Stimulated activated CD4-positive, alpha-beta T cell treated with anti-CD3 and anti-CD28 coated beads, Interleukin-12 subunit alpha, Interleukin-12 subunit beta, amount 100 ng/mL, for 4 hours (primary cell): ENCODE data around the gene SLC35E3.
A peak's percentile ranks its signal among the peaks of the same experiment; 100 is the strongest.
"Not testable (repeated sequence)": the region's sequence is repeated elsewhere in the genome, so short reads cannot be mapped to it uniquely, and the experiment has no call there.

Experiments
- DNase-seq: peaks from one replicate; pipeline ENCODE4 v3.0.0-alpha.2; 2020

Gene SLC35E3

DNA sequence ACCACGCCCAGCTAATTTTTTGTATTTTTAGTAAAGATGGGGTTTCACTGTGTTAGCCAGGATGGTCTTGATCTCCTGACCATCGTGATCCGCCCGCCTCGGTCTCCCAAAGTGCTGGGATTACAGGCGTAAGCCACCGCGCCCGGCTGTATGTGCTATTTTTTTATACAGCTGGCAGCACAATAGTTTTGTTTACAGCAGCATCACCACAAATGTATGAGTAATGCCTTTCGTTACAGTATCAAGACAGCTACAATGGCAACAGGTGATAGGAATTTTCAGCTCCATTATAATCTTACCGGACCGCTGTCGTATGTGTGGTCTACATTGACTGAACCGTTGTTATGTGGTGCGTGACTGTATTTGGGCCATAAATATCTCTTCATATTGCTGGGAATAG is 50.4 kb downstream of the SLC35E3 start:
- no peak for DNase-seq

DNA sequence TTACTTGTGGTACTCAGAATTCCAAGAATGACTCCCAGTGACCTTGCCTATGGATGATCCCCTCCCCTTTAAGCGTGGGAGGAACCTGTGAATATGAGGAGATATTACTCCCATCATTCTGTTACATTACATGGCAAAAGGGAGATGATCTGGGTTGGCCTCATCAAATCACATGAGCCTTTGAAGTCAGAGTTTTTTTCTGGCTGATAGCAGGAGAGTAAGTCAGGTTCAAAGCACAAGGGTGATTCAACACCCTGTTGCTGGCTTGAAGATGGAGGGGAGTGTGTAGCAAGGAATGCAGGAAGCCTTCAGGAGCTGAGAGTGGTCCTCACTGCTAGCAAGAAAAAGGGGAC is 52.9 kb downstream of the SLC35E3 start:
- DNase-seq: no peak

DNA sequence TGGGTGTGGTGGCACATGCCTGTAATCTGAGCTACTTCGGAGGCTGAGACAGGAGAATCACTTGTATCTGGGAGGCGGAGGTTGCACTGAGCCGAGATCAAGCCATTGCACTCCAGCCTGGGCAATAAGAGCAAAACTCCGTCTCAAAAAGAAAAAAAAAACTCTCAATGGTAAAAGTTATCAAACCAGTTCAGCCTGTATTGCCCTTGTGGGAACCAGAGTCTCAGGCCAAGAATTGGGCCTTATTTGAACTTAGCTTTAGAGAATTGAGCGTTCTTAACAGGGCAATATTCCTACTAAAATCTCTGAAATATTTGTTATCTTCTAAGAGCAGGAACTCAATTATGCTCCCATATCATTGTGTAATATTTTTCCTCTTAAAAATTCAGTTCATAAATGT is 54.3 kb downstream of the SLC35E3 start:
- DNase-seq: no peak

DNA sequence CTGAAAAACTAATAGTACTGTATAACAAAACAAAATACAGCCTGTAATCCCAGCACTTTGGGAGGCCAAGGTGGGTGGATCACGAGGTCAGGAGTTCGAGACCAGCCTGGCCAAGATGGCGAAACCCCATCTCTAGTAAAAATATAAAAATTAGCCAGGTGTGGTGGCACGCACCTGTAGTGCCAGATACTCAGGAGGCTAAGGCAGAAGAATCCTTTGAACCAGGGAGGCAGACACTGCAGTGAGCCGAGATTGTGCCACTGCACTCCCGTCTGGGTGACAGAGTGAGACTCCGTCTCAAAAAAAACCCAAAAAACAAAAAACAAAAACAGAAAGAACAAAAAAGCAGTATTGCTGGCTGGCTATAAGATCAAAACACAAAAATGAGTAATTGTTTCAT is 55.1 kb downstream of the SLC35E3 start:
- DNase-seq: not testable (repeated sequence)

DNA sequence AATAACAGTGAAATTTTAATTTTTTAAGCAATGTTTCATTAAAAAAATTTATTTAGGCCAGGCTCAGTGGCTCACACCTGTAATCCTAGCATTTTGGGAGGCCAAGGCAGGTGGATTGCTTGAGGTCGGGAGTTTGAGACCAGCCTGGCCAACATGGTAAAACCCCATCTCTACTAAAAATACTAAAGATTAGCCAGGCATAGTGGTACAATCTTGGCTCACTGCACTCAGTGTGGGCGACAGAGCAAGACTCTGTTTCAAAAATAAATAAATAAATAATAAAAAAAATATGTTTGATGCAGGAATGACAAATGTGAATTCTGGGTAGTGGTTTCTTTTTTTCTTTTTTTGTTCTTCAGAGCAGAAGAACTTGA is 56.4 kb downstream of the SLC35E3 start:
- not testable (repeated sequence) for DNase-seq

DNA sequence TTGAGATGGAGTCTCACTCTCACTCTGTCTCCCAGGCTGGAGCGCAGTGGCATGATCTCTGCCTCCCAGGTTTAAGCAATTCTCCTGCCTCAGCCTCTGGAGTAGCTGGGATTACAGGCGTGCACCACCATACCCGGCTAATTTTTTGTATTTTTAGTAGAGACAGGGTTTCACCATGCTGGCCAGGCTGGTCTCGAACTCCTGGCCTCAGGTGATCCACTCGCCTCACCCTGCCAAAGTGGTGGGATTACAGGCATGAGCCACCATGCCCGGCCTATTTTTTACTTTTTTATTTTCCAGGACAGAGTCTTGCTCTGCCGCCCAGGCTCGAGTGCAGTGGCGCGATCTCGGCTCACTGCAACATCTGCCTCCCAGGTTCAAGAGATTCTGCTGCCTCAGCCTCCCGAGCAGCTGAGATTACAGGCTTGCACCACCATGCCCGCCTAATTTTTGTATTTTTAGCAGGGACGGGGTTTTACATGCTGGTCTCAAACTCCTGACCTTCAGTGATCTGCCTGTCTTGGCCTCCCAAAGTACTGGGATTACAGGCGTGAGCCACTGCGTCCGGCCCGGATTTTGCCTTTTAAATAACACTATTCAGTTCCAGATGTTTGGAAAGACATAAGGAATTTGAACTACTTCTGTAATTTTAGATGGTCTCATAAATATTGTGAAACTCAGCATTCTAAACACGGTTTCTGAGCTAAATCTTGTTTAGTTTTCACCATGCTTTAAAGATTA is 57.1 kb downstream of the SLC35E3 start:
- DNase-seq: not testable (repeated sequence)

DNA sequence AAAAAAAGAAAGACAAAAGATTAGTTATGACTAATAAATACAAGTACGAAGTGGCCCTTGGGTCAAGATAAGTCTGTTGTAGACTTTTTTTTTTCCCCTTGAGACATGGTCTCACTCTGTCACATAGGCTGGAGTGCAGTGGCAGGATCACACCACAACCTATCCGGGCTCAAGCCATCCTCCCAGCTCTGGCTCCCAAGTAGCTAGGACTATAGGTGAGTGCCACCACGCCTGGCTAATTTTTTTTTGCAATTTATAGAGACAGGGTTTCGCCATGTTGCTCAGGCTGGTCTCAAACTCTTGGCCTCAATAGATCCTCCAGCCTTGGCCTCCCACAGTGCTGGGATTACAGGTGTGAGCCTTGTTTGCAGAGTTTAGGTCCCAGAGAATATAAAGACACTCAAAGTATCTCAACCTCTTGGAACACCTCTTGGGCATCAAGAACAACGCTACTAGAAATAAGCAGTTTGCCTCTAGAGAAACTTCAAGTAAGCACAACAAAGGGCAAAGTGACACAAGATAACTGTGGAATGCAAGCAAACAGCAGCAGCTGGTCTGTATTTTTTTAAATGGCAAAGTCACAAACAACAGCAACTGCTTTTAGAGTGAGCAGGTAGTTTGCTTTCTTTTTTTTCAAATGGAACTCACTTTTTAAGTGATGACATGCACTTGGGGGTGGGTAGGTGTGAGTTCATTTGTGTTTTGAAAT is 58.1 kb downstream of the SLC35E3 start:
- no peak for DNase-seq

DNA sequence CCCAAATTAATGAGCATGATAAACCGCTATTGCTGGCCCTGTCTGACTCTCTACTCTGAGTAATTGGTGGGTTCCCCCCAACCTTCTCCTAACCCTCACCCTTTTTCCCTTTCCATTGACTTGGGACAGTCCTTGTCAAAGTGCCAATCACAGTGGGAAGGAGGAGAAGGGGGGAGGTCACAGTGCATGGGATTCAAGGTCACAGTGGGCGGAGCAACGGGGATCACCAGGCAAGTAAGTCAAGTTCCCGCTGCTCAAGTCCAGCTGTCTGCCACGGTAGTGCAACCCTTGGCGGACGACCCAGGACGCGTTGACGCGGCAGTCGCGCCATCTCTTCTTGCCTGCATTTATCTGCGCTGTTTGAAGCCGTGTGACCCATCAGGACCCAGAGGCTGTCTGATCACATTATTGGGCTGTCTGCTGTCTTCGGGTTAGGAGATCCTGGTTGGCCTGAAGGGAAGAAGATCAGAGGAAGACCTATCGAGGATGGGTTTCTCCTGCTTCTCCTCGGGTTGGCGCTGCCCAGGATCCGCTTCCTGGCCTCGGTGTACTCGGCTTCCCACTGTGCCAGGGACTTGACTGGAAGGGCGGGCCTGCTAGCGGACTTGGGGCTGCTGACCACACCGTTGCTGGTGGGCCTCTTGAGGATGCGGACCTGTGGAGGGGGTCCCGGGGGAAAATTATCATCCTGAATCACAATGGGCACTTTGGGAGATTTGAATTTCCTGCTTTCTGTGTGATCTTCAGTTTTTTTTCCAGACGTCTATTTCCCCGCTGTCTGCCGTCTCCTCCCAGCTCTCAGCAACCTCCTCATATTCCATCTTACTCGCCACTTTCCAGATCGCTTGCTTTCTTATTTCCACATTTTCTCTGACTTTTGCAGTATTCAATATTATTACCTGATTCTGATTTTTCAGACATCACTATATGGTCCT is 58.9 kb downstream of the SLC35E3 start:
- no peak for DNase-seq

DNA sequence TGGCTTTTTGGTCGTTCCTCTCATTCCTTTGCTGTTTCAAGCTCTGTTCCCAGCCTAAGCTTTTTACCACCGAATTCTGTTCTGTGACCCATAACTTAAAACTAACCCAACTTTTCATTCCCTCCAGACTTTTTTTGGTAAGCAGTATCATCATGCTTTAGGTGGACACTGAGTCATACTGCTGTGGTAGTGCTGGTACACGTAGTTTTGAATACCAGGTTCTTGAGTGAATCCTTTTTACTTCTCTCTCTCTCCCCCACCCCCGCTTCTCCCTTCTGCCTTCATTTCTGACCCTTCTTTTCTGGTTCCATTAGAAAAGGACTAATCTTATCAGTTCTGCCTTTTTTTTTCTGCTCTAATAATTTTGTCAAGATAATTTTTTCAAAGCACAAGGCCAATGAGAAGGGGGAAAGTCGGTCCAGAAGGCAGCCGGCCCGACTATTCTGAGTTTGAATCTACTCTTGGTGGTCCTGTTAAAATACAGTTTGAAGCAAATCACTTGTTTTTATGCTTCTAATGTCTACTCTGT is 59.7 kb downstream of the SLC35E3 start:
- DNase-seq: no peak

DNA sequence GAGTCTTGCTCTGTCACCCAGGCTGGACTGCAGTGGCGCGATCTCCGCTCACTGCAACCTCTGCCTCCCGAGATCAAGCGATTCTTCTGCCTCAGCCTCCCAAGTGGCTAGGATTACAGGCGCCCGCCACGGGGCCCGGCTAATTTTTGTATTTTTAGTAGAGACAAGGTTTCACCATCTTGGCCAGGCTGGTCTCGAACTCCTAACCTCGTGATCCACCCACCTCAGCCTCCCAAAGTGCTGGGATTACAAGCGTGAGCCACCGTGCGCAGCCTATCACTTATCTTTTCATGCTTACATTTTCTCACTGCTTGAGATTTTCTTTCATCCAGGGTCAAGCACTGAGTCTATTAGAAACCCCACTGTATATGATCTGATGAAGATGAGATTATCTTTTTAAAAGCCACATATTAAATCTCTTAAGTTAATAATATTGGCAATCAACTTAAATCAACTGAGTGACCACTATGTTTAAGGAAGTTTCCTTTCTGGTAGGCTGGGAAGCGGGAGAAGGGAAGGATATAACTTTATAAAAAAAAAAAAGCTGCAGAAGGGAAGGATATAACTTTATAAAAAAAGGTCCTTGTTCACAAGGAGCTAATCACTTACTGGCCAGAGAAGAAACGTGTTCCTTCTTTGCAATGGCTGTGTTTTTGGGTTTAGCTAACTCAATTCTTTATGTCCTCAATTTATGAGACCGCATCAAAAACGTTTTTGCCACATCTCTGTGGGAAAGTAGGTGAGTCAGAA is 60.7 kb downstream of the SLC35E3 start:
- no peak for DNase-seq

DNA sequence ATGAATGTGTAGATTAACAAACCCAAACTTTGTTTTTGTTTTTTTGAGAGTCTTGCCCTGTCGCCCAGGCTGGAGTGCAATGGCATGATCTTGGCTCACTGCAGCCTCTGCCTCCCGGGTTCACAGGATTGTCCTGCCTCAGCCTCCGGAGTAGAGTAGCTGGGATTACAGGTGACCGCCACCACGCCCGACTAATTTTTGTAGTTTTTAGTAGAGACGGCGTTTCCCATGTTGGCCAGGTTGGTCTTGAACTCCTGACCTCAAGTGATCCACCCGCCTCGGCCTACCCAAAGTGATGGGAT is 61.2 kb downstream of the SLC35E3 start:
- DNase-seq: not testable (repeated sequence)

DNA sequence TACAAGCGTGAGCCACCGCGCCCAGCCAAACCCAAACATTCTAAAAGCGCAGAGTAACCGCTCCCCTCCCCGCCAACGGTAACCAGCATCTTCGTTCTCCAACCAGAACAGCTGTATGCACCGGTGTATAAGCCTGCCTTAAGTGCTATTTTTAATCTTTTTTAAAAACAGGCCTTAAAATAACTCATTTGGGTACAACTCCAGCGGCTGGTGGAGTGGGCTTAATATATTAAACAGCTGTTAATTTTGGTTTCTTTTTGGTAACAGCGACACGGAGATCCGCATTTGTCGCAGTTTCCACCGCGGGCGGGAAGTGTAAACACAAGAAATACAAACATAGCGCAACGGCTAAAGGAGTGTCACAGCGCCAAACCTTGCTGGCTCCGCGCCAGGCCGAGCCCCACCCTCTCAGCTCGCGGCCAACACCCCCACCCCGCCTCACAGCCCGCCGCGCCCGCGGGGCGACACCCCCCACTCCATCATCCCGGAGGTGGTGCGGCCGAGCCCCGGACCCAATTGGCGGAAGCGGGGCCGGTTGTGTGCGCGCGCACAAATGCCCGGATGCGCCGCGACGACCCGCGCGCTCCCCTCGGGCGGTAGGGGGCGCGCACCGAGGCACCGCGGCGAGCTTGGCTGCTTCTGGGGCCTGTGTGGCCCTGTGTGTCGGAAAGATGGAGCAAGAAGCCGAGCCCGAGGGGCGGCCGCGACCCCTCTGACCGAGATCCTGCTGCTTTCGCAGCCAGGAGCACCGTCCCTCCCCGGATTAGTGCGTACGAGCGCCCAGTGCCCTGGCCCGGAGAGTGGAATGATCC is 61.8 kb downstream of the SLC35E3 start, which contains the start of gene MDM2:
Gene MDM2, plus strand, starts transcription at position 602 of the 812 bp plus-strand sequence. CDS start 301 bp downstream, outside the sequence.
- peak; percentile 90 for DNase-seq

DNA sequence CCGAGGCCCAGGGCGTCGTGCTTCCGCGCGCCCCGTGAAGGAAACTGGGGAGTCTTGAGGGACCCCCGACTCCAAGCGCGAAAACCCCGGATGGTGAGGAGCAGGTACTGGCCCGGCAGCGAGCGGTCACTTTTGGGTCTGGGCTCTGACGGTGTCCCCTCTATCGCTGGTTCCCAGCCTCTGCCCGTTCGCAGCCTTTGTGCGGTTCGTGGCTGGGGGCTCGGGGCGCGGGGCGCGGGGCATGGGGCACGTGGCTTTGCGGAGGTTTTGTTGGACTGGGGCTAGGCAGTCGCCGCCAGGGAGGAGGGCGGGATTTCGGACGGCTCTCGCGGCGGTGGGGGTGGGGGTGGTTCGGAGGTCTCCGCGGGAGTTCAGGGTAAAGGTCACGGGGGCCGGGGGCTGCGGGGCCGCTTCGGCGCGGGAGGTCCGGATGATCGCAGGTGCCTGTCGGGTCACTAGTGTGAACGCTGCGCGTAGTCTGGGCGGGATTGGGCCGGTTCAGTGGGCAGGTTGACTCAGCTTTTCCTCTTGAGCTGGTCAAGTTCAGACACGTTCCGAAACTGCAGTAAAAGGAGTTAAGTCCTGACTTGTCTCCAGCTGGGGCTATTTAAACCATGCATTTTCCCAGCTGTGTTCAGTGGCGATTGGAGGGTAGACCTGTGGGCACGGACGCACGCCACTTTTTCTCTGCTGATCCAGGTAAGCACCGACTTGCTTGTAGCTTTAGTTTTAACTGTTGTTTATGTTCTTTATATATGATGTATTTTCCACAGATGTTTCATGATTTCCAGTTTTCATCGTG is 62.6 kb downstream of the SLC35E3 start:
- DNase-seq: peak; percentile 49

DNA sequence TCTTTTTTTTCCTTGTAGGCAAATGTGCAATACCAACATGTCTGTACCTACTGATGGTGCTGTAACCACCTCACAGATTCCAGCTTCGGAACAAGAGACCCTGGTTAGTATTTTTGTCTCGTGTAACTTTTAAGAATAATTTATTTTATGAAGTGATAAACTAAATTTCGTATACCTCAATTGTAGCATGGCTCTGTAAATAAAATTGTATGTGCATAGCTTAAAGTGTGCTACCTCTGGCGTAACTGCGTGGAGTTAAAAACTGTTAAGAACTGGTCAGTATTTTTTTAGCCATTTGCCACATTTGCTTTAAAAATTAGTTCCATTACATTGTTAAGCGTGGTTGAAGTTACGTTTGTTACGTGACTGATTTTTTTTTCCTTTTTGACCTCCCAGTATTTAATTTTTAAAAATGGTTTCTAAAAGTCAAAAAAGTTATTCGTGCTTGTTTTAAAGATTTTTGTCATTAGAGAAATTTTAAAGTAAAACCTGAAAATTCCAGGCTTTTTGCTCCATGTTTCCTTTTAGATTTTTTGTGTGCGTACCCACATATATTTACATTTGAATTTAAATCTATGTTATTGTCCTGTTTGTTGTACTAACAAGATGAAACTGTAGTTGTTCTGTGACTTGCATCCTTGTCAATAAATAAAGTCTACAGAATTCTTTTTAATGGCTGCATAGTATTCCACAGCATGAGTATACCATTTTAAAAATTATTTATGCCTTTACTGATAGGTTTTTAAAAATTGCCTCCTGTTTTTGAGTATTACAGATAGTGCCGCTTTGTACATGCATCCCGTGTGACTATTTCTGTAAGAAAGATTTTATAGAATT is 63.4 kb downstream of the SLC35E3 start:
- DNase-seq: no peak

DNA sequence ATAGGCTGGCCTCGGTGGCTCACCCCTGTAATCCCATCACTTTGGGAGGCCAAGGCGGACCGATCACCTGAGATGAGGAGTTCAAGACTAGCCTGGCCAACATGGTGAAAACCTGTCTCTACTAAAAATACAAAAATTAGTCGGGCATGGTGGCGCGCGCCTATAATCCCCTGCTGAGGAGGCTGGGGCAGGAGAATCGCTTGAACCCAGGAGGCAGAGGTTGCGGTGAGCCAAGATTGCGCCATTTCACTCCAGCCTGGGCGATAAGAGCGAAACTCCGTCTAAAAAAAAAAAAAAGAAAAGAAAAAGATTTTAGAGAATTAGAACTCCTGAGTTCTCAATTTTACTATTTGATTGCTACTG is 64.0 kb downstream of the SLC35E3 start:
- DNase-seq: not testable (repeated sequence)

DNA sequence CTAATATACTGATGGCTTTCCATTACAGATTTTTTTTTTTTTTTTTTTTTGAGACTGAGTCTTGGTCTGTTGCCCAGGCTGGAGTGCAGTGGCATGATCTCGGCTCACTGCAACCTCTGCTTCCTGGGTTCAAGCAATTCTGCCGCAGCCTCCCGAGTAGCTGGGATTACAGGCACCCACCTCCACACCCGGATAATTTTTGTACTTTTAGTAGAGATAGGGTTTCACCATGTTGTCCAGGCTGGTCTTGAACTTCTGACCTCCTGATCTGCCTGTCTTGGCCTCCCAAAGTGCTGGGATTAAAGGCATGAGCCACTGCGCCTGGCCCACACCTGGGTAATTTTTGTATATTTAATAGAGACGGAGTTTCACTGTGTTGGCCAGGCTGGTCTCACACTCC is 65.6 kb downstream of the SLC35E3 start:
- not testable (repeated sequence) for DNase-seq

DNA sequence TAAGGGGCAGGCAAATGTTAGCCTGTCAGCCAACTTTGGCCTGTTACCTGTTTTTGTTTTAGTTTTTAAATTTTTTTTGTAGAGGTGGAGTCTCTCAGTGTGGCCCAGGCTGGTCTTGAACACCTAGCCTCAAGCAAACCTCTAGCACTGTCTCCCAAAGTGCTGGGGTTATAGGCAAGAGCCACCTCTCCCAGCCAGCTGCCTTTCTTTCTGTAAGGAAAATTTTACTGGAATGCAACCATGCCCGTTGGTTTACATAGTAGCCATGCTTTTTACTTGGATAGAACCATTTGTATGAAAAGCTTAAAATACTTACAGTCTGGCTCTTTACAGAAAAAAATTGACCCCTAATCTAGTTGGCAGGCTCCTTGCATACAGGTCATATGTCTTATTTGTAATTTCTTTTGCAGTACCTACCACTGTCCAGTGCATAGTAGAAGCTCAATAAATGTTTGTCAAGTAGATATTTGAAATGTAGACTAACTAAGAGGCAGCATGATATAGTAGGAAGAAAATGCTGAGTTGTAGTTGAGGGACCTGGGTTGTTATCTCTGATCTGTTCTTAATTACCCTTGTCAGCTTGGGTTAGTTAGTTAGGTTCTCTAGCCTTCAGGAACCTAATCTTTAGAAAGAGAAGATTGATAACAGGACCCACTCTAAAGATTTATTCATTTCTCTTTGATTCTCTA is 66.7 kb downstream of the SLC35E3 start:
- DNase-seq: no peak

DNA sequence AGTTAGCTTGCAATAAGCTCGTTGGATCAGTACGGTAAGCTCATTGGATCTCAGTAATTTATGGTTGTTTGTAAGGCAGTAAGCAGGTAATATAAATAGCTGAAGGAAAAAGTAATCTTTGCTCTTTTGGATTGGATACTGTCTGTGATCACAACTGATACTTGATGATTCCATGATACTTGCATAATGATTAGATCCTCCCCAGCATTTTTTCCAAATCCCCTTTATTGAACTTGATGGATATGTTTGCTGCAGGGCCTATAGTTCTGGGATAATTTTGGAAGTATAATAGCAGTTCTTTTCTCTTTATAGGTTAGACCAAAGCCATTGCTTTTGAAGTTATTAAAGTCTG is 67.2 kb downstream of the SLC35E3 start:
- no peak for DNase-seq

DNA sequence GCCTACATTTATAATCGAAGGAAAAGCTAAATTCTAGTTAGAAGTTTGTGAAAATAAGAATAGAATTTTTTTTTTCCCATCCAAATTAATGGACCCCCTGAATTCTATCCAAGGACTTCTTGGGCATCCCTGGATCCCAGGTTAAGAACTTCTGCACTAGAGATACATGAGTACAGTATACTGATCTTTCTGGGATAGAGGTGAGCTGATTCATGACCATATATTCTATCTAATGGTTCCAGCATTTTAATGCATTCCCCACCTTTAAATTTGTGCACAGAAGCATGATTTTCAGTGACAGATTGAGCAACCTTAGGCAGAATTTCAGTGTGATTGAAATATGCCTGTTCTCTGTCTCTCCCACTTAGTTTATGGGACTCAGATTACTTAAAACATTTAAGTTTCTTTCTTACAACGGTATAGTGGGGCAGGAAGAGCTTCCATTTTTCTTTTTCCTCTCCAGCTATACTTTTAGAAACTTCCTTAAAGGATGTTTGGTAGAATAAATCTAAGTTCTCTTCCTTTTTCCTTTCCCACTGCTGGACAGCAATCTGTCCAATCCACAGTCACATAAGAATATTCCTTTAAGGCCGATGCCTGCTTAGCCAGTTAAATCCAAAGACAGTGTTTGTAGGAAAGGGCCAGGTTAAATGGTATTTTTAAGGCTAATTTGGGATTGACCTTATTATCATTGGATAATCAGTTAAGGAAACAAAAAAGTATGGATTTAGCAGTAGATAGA is 68.7 kb downstream of the SLC35E3 start:
- DNase-seq: no peak
